Cardiac septum (tissue), 1 donor: ENCODE measurements around the gene CASZ1. TPM values are rescaled to one million over a fixed set of nuclear protein-coding genes. Genes with fewer than 3 reads are reported as not detected.

Experiments used
- DNase-seq: peaks from one replicate; pipeline ENCODE4 v3.0.0-alpha.2; 2020; ENCODE audit warnings: low spot score
- intact Hi-C: fragments of 100-400 bp; cut with DNase I; formaldehyde crosslinking; loops from one replicate; pipeline ENCODE4 v1.14.0; 2022
- total RNA-seq: library from RNA; stranded (reverse); fragmentation: NEBNext Ultra II Directional; extraction: Animal tissue kit (Norgen Biotek cat#: 25700); gene quantifications from one replicate; pipeline ENCODE4 v1.2.1, GENCODE V29; 2021
- donor health status: DM: no; HTN: no; CAD: no.

CASZ1 gene
- total RNA-seq, 1 donor from 2014 or later: 82.0 TPM

DNA sequence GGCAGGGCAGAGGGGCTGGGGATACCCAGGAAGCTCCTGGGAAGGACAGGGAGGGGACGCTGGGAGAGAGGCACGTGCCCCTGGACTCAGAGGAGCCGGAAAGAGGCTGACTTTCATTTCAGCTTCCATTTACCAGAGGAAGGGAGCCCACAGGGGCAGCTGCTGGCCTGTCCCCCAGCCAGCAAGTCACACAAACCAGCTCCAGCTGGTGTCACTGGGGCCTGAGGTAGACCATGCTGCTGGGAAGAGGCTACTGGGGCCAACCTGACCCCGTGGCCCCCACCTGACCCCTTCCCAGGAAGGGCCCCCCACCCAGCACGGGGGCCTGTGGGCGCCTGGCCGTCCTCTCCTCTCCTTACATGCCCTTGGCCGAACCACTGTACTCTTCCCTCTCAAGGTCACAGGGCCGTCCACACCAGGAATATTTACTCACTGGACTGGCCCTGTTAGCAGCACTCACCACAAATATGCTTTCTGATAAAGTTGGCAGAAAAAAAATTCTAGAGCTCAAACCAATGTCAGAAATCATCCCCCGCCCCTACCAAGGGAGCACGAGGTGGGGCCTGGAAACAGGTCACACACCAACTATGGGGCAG is 110.5 kb downstream of the CASZ1 start:
- DNase-seq: no peak
- intact Hi-C loops: loop anchor here (5.0 kb wide), 1 partner anchor 176 kb away; no protein-coding TSS in a partner anchor

DNA sequence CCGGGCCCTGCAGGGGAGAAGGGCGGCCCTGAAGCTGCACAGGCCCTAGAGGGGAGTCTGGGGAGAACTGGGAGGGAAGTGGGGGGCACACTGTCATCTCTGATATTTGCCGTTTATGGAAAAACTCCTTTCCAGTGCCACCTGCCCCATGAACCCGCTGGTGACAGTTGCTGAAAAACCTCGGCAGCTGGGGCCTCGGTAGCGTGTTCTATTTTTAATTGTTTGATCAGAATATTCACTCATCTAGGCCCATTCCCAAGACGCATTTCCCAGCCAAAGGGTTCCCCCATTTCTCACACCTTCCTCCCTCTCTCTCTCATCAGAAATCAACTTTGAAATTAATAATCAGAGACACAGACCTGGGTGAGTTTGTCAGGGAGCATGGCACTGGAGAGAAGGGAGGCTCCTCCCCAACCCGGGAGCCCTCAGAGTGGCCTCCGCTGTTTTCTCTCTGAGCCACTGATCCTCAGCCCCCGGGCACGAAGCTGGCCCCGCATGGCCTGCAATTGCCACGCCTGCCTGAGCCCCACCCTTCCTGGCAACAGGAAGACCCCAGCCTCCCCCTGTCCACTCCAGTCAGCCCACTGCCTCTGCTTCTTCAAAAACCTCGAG is 111.1 kb downstream of the CASZ1 start:
- no peak for DNase-seq
- intact Hi-C loops: loop anchor here (5.0 kb wide), 1 partner anchor 177 kb away; no protein-coding TSS in a partner anchor

DNA sequence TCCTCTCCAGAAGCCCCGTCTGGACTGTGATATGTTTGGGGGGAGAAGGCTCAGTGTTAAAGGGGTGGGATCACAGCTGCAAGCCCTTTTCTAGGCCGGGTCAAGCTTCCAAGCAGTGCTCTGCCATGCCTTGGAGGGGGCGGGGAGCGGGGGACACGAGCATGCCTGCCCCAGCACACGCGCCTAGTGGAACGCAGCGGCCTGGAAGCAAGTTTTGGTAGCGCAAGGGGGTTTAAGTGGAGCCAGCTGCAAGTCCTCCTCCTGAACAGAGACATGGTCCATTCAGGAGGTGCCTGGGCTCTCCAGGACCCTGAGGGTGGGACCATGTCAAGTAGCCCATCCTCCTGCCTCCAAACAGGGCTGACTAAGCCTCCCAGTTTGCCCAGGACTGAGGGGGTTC is 112.2 kb downstream of the CASZ1 start:
- intact Hi-C loops: no loop called here
- no peak for DNase-seq

DNA sequence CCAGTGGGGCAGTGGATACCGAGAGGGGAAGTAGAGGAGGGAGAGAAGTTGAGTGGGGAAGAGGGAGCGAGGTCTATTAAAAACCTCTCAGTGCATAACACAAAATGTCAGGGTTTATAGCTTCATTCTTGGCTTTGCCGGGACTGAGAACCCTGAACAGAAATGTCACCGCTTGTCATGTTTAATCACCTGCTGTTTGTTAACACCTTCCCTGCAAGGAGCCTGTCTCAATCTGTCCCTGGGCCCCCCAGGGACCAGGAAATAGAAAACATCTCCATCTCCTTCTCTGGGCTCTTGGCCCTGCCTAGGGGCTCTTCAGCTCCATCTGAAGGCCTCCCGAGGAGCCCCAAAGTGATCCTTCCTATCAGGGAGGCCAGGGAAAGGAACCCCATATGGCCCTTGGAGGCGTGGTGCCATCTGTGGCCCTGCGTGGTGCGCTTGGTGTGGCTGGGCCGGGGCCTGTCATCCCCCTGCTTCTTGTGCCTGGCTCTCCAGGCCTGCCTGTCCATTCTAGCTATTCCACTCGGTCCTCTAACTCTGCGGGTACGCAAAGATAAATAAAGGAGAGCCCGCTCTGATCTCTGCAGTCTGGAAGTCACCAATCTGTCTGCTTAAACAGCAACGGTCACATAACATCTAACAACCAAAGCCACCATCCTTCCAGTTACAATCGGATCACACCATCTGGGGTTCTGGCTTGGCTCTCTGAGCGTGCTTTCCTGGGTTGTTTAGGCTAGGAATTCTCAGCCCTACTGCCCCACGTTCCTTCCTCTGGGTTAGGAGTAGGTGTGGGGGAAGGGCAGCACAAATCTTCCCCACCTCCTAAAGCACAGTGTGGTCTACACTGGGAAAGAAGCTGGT is 113.8 kb downstream of the CASZ1 start:
- no peak for DNase-seq
- intact Hi-C loops: no loop called here

DNA sequence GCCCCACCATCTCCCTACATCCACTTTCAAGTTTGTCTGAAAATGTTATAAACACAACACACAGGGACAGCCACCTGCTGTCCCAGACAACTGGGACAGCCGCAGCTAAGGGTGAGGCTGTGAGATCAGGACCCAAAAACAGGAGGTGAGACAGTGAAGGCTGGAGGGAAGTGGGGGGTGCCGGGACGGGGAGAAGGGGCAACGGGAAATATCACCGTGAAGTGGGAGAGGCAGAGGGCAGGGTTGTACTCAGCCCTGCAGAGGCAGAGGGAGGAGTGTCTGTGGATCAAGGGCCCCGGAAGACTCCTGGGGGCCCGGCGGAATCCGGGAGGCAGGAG is 114.4 kb downstream of the CASZ1 start:
- DNase-seq: no peak
- intact Hi-C loops: no loop called here

DNA sequence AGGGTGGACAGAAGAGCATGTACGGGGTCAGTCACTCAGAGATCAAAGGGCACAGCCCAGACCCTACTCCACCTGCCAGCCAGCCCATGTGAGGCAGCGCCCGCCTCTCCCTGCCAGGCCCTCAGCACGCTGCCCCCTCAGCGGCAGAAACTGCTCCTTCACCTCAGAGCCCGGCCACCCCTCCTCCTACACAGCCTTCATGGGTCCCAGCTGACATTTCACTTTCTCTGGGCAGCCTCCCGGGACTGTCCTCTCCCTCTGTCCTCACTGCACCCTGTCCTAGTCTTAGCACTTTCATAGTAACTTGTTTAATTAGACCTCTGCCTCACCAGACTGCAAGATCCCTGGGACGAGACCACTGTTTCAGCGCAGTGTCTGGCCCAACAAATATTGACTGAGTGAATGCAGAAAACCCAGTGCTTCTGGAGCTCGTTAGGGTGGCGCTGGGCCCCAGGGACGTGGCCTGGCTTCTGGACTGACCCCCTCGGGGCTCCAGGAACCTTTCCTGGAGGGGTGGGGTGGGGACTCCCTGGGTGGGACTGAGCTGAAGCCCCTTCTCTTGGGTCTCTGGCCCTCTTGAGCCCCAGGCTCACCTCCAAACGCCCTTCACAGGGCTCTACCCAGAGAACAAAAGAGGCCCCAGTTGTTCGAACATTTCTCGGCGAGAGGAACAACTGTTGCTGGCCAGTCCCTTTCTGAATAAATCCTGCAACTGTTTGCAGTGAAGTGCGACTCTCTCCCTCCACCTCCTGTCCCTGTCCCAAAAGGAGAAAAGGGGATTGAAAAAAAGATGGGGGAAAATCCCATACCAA is 114.9 kb downstream of the CASZ1 start:
- intact Hi-C loops: no loop called here
- no peak for DNase-seq

DNA sequence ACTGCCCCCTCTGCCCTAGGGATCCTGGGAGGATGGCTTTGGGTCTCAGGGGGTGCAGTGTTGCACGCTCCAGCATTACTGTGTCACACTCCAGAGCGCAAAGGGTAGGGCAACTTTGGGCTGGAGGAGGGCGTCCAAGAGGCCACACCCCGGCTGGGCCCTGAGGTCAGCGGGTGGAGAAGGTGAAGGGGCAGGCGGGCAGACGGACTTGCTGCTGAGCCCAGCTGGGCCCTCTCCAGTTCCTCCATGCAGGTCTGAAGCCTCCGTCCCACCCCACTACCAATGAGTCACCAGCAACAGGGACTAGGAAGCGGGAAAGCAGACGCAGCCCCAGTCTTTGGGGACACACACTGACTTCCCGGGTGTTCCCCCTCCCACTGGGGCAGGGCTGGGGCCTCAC is 116.0 kb downstream of the CASZ1 start:
- intact Hi-C loops: no loop called here
- DNase-seq: no peak

DNA sequence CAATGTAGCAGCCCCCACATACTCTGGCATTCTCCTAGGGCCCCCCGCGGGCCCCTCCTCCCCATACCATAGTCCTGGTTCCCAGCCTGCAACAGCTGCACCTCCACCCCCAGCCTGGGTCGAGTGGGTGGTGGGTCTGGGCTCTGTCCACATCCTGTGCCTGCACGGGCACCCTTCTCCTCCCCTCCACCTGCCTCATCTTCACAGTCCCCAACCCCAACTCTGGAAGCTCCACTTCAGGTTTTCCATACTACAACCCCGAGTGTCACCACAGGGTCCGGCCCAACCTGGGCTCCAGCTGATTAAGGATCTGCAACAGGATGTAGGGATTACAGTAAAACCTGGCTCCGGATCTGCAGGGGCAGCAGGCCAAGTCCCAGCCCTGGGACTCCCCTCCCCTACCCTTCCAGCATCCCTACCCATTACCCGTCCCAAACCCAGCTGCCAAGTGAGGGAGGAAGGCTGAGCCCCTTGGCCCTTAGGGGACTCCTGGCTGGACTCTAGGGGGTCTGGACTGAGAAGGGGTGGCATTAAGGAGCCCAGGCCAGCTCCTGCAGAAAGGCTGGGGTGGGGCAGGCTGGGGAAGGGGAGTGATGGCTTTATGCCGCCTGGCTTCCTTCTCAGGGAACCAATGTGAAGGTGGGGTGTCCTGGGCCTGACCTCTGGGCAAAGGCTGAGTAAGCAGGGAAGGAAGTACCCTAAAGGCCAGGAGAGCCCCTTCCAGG is 116.8 kb downstream of the CASZ1 start:
- DNase-seq: no peak
- intact Hi-C loops: loop anchor here (2.0 kb wide), 1 partner anchor 117 kb away; the partner anchor contains the start of gene CASZ1

DNA sequence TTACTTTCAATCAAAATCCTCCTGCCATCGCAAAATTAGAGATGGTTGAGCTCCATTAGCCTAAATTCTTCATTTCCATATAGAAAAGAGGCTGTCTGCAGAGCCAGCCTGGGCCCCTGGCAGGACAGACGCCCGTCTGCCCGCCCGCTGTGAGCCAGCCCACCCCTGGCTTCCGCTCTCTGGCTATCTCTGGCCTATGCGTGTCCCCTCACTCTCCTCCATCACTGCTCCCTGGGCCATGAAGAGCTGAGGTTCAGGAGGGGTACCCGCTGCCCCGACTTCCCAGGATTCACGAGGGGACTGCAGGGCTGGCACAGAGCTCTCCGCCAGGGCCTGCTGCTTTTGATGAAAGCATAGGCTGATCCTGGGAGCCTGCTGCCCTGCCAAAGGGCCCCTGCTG is 117.6 kb downstream of the CASZ1 start:
- no peak for DNase-seq
- intact Hi-C loops: loop anchor here (2.0 kb wide), 1 partner anchor 118 kb away; the partner anchor contains the start of gene CASZ1

DNA sequence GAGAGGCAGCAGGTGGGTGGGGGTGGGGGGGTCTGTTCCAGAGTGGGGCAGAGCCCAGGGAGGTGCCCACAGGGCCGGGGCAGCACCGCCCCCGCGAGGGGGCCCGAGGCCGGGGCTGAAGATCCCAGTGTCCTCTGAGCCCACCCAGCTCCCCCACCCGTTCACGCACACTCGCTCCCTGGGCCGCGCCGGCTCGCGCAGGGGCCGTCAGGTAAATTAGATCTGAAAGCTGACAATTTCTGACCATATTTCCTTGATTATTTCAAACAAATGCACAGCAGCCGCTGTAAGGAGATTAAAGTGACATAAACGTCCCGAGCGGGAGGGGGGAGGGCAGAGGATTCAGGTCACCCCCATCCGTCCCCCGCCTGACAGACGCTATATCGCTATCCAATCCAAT is 118.0 kb downstream of the CASZ1 start:
- DNase-seq: no peak
- intact Hi-C loops: loop anchor here (2.0 kb wide), 1 partner anchor 118 kb away; the partner anchor contains the start of gene CASZ1

DNA sequence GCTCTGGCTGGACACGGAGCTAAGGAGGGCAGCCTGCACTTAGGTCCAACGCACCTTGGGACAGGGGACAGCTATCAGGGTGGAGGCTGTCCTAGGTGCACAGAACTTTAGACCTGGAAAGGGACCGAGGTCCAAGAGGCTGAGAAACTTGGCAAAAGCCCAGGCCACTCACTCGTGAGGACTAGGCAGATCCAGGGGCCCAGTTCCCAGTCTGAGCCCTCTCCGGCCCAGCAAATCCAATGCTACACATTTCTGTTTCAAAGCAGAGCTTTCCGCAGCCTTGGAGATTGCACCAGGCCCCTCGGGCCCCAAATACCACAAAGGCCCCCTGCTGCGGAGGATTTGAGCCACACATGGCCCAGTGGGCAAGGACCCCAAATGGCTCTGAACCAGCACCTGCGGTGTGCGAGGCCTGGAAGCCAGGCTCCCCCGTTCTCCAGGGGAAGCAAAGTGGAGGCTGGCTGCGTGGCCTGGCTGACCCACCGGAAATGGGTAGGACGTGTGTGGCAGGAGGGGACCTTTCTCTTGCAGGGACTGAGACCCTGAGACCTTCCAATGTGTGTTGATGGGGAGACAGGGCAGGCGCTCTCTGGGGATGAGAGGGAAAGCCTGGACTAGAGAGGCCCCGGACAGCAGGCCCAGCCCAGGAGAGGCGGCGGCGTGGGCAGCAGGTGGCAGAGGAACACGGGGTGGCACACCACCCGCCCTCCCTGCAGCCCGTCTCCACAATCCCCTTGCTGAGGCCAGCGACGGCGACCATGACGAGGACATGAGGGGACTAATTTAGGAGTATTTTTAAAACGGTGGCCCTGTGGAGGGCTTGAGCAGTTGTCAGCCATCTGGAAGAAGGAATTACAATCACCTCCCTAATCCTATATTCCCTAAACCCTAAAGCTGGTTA is 118.7 kb downstream of the CASZ1 start:
- intact Hi-C loops: loop anchor here (2.0 kb wide), 1 partner anchor 119 kb away; the partner anchor contains the start of gene CASZ1
- DNase-seq: no peak

DNA sequence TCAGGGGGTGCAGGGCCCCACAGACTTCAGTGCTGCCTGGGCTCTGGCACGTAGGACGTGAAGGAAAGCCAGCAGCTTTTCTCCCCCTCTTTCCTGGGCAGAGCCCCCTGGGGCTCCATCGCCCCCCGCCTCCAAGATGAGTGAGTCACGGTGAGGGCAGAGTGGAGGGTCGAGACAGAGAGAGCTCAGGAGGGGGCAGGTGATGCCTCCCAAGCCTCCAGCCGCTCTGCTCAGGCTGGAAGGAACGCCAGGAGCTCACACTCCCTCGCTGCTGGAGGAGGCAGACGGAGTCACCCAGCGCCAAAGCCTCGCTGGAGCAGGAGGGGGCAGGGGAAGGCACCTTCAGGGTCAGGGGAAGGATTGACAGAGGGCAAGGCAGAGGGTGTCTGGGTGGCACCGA is 119.5 kb downstream of the CASZ1 start:
- intact Hi-C loops: no loop called here

DNA sequence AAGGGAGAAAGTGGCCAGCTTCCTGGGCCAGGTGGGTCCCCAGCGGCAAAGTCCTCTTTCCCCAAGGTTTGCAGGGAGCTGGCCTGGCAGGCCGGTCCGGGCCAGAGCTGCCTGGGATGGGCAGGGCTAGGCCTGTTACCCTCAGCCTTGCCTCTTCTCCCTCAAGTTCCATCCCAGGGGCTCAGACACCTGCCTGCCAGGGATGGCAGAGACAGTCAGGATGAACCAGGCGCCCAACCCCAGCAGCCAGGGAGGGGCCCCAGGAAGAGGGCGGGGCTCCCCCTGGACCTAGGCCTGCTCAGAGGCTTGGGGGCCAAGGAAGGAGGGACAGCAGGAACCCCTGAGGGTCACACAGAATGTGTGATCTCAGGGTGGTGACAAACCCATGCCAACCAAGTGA is 120.6 kb downstream of the CASZ1 start:
- intact Hi-C loops: no loop called here

More for the DNA sequence above, 119.5 kb downstream of the CASZ1 start:
- DNase-seq: no peak

DNA sequence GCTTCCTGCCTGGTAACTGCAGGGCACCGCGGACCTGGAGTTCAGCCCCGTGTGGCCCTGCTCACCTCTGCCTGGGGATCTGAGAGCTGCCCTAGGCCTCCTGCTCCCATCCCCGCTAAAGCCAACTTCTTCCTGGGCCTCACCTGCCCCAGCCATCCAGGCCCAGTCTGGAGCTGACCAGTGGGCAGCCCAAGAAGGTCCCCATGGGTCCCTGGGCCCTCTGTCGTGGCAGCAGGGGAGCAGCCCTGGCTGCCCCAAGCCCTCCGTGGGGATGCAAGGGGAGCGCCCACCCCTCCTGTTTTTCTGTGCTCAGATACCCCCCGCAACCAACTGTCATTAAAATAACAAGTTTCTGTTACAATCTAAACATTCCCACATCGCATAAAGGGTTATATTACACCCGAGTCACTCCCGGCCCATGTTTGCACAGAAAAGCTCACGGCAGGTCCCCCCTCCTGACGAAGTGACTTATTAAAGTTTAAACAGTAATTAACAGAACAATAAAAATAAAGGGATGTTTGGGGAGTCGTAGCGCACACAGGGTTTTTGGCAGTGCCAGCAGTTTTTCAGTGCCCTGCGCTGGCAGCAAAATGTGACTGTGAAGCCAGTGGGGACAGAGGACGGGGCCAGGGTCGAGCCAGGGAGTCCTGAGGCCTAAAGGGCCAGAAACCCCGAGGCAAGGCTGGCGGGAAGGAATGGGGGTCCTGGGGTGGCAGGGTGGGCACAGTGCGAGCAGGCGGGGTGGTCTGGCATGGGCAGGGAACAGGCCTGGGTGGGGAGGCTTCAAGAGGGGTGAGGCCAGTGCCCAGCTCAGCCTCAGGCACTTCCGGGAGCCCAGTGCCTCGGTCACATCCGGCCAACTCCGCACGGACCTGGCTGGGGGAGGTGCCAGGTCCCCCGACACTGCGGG is 121.5 kb downstream of the CASZ1 start:
- no peak for DNase-seq
- intact Hi-C loops: no loop called here

More for the DNA sequence above, 120.6 kb downstream of the CASZ1 start:
- DNase-seq: no peak

DNA sequence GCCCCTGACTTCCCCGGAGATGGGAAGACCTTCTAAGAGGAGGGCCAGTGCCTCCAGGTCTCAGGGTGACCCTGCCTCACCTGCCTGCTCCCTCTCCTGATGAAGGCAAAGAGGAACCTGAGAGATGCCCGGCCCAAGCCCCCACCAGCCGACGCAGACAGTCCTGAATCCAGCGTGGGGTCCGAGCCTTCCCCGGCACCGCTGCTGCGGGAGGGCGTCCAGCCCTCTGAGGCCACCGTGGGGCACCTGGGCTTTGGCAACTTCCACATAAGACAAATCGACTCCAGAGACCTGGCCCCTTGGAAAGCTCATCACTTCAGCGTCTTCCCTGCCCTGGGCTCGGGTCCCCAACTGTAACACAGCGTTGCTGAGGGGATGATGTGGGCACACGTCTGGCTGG is 122.2 kb downstream of the CASZ1 start:
- intact Hi-C loops: no loop called here
- DNase-seq: no peak

DNA sequence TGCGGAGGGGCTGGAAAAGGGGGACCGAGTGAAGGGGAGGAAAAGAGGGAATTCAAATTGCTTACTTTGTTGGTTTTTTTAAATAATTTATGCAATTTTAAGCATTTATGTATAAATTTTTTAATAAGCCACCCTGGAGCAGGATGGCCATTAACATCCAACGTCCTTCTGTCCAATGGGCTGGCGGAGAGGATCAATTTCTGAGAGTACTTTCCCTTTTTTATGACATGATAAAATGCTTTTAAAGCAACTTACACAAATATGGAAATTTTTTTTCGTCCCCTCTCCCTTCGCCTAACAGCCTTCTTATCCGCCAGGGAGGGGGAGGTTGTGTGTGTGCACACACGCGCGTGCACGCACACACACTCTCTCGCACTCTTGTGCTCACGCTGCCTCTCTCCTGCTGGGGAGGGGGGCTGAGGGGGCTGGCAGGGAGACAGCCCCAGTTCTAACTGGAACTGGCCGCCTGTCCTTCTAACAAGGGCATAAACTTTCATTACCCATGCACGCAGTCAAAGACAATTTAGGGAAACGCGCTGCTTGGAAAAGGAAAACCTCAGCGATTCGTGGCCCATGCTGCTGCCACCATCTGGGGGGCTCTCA is 123.2 kb downstream of the CASZ1 start:
- intact Hi-C loops: no loop called here
- DNase-seq: no peak
